ENCODE data around the gene PRDX5.

Gene PRDX5

GRCh38 chr11:64306563-64306875 lies 11.4 kb upstream of the PRDX5 start:
- TF ChIP-seq CREB1 (IDR thresholded peaks at IDR 0.05; ENCODE audit: low read depth) (no peak), YY1 (IDR thresholded peaks at IDR 0.05; ENCODE audit: low read depth) (no peak), MAX (IDR thresholded peaks at IDR 0.05) (no peak), TCF12 (IDR thresholded peaks at IDR 0.05; ENCODE audit: low read depth) (no peak), CEBPB (IDR thresholded peaks at IDR 0.05) (no peak), TEAD4 (IDR thresholded peaks at IDR 0.05) (no peak), RAD21 (IDR thresholded peaks at IDR 0.05; ENCODE audit: low read depth) (no peak), TAF1 (IDR thresholded peaks at IDR 0.05; ENCODE audit: low read depth) (no peak), NFIC (IDR thresholded peaks at IDR 0.05) (no peak), FOXM1 (IDR thresholded peaks at IDR 0.05; ENCODE audit: borderline replicate concordance, low read depth) (no peak), EGR1 (IDR thresholded peaks at IDR 0.05) (no peak), USF1 (IDR thresholded peaks at IDR 0.05) (no peak), REST (IDR thresholded peaks at IDR 0.05; ENCODE audit: low read depth) (no peak), ZBTB7A (IDR thresholded peaks at IDR 0.05; ENCODE audit: low read depth) (no peak), EP300 (IDR thresholded peaks at IDR 0.05; ENCODE audit: borderline replicate concordance) (no peak)

GRCh38 chr11:64306876-64307622 lies 10.9 kb upstream of the PRDX5 start:
- TF ChIP-seq CEBPB (IDR thresholded peaks at IDR 0.05), result peak; percentile 56; the same call in 1 of the 2 replicates
- TF ChIP-seq EP300 (IDR thresholded peaks at IDR 0.05; ENCODE audit: borderline replicate concordance), result no peak
- no peak for TF ChIP-seq CREB1 (IDR thresholded peaks at IDR 0.05; ENCODE audit: low read depth)
- TF ChIP-seq EGR1 (IDR thresholded peaks at IDR 0.05), result no peak
- TF ChIP-seq MAX (IDR thresholded peaks at IDR 0.05), result no peak

GRCh38 chr11:64312947-64313346 lies 5.0 kb upstream of the PRDX5 start:
- TF ChIP-seq TCF12 (IDR thresholded peaks at IDR 0.05; ENCODE audit: low read depth) (no peak), ZBTB7A (IDR thresholded peaks at IDR 0.05; ENCODE audit: low read depth) (no peak), MAX (IDR thresholded peaks at IDR 0.05) (no peak)

GRCh38 chr11:64313491-64314145 lies 4.3 kb upstream of the PRDX5 start:
- TF ChIP-seq ZBTB7A (IDR thresholded peaks at IDR 0.05; ENCODE audit: low read depth) (no peak), CEBPB (IDR thresholded peaks at IDR 0.05) (no peak), MAX (IDR thresholded peaks at IDR 0.05) (no peak), FOXM1 (IDR thresholded peaks at IDR 0.05; ENCODE audit: borderline replicate concordance, low read depth) (no peak), EGR1 (IDR thresholded peaks at IDR 0.05) (no peak), YY1 (IDR thresholded peaks at IDR 0.05; ENCODE audit: low read depth) (no peak), TAF1 (IDR thresholded peaks at IDR 0.05; ENCODE audit: low read depth) (no peak), NFIC (IDR thresholded peaks at IDR 0.05) (no peak)

GRCh38 chr11:64314146-64314804 lies 3.6 kb upstream of the PRDX5 start:
- no peak for TF ChIP-seq CEBPB (IDR thresholded peaks at IDR 0.05)

- no peak for TF ChIP-seq REST (IDR thresholded peaks at IDR 0.05; ENCODE audit: low read depth)
- TF ChIP-seq ZBTB7A (IDR thresholded peaks at IDR 0.05; ENCODE audit: low read depth), result no peak
- TF ChIP-seq YY1 (IDR thresholded peaks at IDR 0.05; ENCODE audit: low read depth), result no peak
- no peak for TF ChIP-seq FOXM1 (IDR thresholded peaks at IDR 0.05; ENCODE audit: borderline replicate concordance, low read depth)
- TF ChIP-seq MAX (IDR thresholded peaks at IDR 0.05), result no peak
- TF ChIP-seq NFIC (IDR thresholded peaks at IDR 0.05), result no peak
- TF ChIP-seq CREB1 (IDR thresholded peaks at IDR 0.05; ENCODE audit: low read depth), result no peak
- no peak for TF ChIP-seq TEAD4 (IDR thresholded peaks at IDR 0.05)
- TF ChIP-seq USF1 (IDR thresholded peaks at IDR 0.05), result no peak
- TF ChIP-seq TCF12 (IDR thresholded peaks at IDR 0.05; ENCODE audit: low read depth), result no peak
- no peak for TF ChIP-seq CEBPB (IDR thresholded peaks at IDR 0.05)
- no peak for TF ChIP-seq RAD21 (IDR thresholded peaks at IDR 0.05; ENCODE audit: low read depth)
- TF ChIP-seq EGR1 (IDR thresholded peaks at IDR 0.05), result no peak
- TF ChIP-seq EP300 (IDR thresholded peaks at IDR 0.05; ENCODE audit: borderline replicate concordance), result no peak
Measured at GRCh38 chr11:64314805-64315561, 2.9 kb upstream of the PRDX5 start.
